Mucosa of rectum (tissue), 2 donors: Measurements from ENCODE around the gene BCL2L11.

ENCODE experiments used
- H3K27ac ChIP-seq, 2 donors: one replicate each; pipeline ENCODE4 v1.7.0; 2013; ENCODE audit warnings: inconsistent platforms in 2 of 2, low read depth in 2 of 2, low read length in 2 of 2
- H3K27me3 ChIP-seq, 2 donors: one replicate each; pipeline ENCODE4 v1.7.0; 2013; ENCODE audit warnings: low read length in 2 of 2; ENCODE audit not compliant: control insufficient read depth in 2 of 2, insufficient read depth in 2 of 2
- H3K36me3 ChIP-seq, 2 donors: one replicate each; pipeline ENCODE4 v1.7.0; 2013; ENCODE audit warnings: low read length in 2 of 2; ENCODE audit not compliant: control insufficient read depth in 2 of 2, insufficient read depth in 2 of 2
- H3K4me1 ChIP-seq, 2 donors: one replicate each; pipeline ENCODE4 v1.7.0; 2013; ENCODE audit warnings: low read length in 2 of 2, mild to moderate bottlenecking in 1 of 2; ENCODE audit not compliant: control insufficient read depth in 2 of 2, insufficient read depth in 2 of 2
- H3K4me3 ChIP-seq, 2 donors: one replicate each; pipeline ENCODE4 v1.7.0; 2013; ENCODE audit warnings: low read length in 2 of 2
- H3K9ac ChIP-seq, 2 donors: one replicate each; pipeline ENCODE4 v1.7.0; 2013; ENCODE audit warnings: low read length in 2 of 2, low read depth in 1 of 2, mild to moderate bottlenecking in 1 of 2
- H3K9me3 ChIP-seq, 2 donors: one replicate each; pipeline ENCODE4 v1.7.0; 2013; ENCODE audit warnings: low read length in 2 of 2; ENCODE audit not compliant: control insufficient read depth in 2 of 2
- donor health status: healthy.
- donor health status: Normal muscosa, but diverticular disease.

BCL2L11 gene

GRCh38 chr2:111176388-111176787 lies 55.7 kb downstream of the BCL2L11 start:
- no peaks in the 10 kb centered on the region for H3K36me3 ChIP-seq
- H3K4me3 ChIP-seq, result no peak overlapping the region
- peaks cover 7 to 25% of the 10 kb centered on the region in 2 donors for H3K4me1 ChIP-seq
- no peaks in the 10 kb centered on the region for H3K9me3 ChIP-seq
- H3K27me3 ChIP-seq, result no peaks in the 10 kb centered on the region
- no peak overlapping the region for H3K27ac ChIP-seq
- no peak overlapping the region for H3K9ac ChIP-seq

- Histone ChIP-seq H3K27me3 (no peaks in the 10 kb centered on the region), H3K36me3 (no peaks in the 10 kb centered on the region), H3K4me1 (peaks cover 7 to 25% of the 10 kb centered on the region in 2 donors), H3K9me3 (no peaks in the 10 kb centered on the region), H3K27ac (no peak overlapping the region), H3K9ac (no peak overlapping the region), H3K4me3 (no peak overlapping the region)
These were observed 56.2 kb downstream of the BCL2L11 start for GRCh38 chr2:111176867-111177266.

GRCh38 chr2:111178296-111178695 lies 57.6 kb downstream of the BCL2L11 start:
- Histone ChIP-seq H3K9ac (no peak overlapping the region), H3K4me1 (peaks cover 8 to 30% of the 10 kb centered on the region in 2 donors), H3K27ac (peak overlapping the region in 1 of 2 donors; percentile 74), H3K4me3 (no peak overlapping the region), H3K9me3 (no peaks in the 10 kb centered on the region), H3K36me3 (no peaks in the 10 kb centered on the region), H3K27me3 (no peaks in the 10 kb centered on the region)

GRCh38 chr2:111178730-111179405 lies 58.2 kb downstream of the BCL2L11 start:
- no peaks in the 10 kb centered on the region for H3K36me3 ChIP-seq
- no peak overlapping the region for H3K4me3 ChIP-seq
- no peaks in the 10 kb centered on the region for H3K9me3 ChIP-seq
- H3K27me3 ChIP-seq, result no peaks in the 10 kb centered on the region
- peak overlapping the region in 1 of 2 donors; percentile 3 for H3K9ac ChIP-seq
- peak overlapping the region; percentile 57 to 74 for H3K27ac ChIP-seq
- H3K4me1 ChIP-seq, result peaks cover 12 to 33% of the 10 kb centered on the region in 2 donors

- Histone ChIP-seq H3K9me3 (no peaks in the 10 kb centered on the region), H3K27me3 (no peaks in the 10 kb centered on the region)
These were observed 61.4 kb downstream of the BCL2L11 start for GRCh38 chr2:111182121-111182520.

GRCh38 chr2:111182740-111183139 lies 62.0 kb downstream of the BCL2L11 start:
- H3K4me1 ChIP-seq, result peaks cover 25 to 55% of the 10 kb centered on the region in 2 donors
- H3K27me3 ChIP-seq, result no peaks in the 10 kb centered on the region
- no peaks in the 10 kb centered on the region for H3K9me3 ChIP-seq

More at GRCh38 chr2:111182121-111182520, 61.4 kb downstream of the BCL2L11 start:
- H3K4me1 ChIP-seq, result peaks cover 25 to 57% of the 10 kb centered on the region in 2 donors
- no peaks in the 10 kb centered on the region for H3K36me3 ChIP-seq
- H3K4me3 ChIP-seq, result no peak overlapping the region
- H3K27ac ChIP-seq, result no peak overlapping the region
- H3K9ac ChIP-seq, result no peak overlapping the region

GRCh38 chr2:111184725-111185310 lies 64.1 kb downstream of the BCL2L11 start:
- H3K36me3 ChIP-seq, result no peaks in the 10 kb centered on the region
- H3K9ac ChIP-seq, result peak overlapping the region in 1 of 2 donors; percentile 14
- H3K4me1 ChIP-seq, result peaks cover 18 to 37% of the 10 kb centered on the region in 2 donors
- no peak overlapping the region for H3K4me3 ChIP-seq
- no peaks in the 10 kb centered on the region for H3K9me3 ChIP-seq
- H3K27me3 ChIP-seq, result no peaks in the 10 kb centered on the region
- peak overlapping the region; percentile 53 to 68 for H3K27ac ChIP-seq

More at GRCh38 chr2:111182740-111183139, 62.0 kb downstream of the BCL2L11 start:
- no peak overlapping the region for H3K4me3 ChIP-seq
- no peak overlapping the region for H3K27ac ChIP-seq
- no peak overlapping the region for H3K9ac ChIP-seq
- H3K36me3 ChIP-seq, result no peaks in the 10 kb centered on the region

GRCh38 chr2:111185361-111186022 lies 64.8 kb downstream of the BCL2L11 start:
- H3K36me3 ChIP-seq, result no peaks in the 10 kb centered on the region
- no peaks in the 10 kb centered on the region for H3K9me3 ChIP-seq
- H3K27ac ChIP-seq, result peak overlapping the region; percentile 53 to 75
- H3K9ac ChIP-seq, result peak overlapping the region in 1 of 2 donors; percentile 14
- H3K27me3 ChIP-seq, result no peaks in the 10 kb centered on the region
- peaks cover 18 to 32% of the 10 kb centered on the region in 2 donors for H3K4me1 ChIP-seq
- H3K4me3 ChIP-seq, result no peak overlapping the region

GRCh38 chr2:111186121-111186715 lies 65.5 kb downstream of the BCL2L11 start:
- Histone ChIP-seq H3K27ac (peak overlapping the region; percentile 35 to 75), H3K36me3 (no peaks in the 10 kb centered on the region), H3K27me3 (no peaks in the 10 kb centered on the region), H3K4me1 (peaks cover 18 to 32% of the 10 kb centered on the region in 2 donors), H3K9me3 (no peaks in the 10 kb centered on the region), H3K9ac (no peak overlapping the region), H3K4me3 (no peak overlapping the region)

- no peak overlapping the region for H3K4me3 ChIP-seq
- no peaks in the 10 kb centered on the region for H3K9me3 ChIP-seq
- H3K27me3 ChIP-seq, result no peaks in the 10 kb centered on the region
- H3K9ac ChIP-seq, result no peak overlapping the region
- H3K4me1 ChIP-seq, result peaks cover 18 to 32% of the 10 kb centered on the region in 2 donors
- H3K27ac ChIP-seq, result no peak overlapping the region
- no peaks in the 10 kb centered on the region for H3K36me3 ChIP-seq
These were observed 66.2 kb downstream of the BCL2L11 start for GRCh38 chr2:111186933-111187332.
